VCaP (cell line): ENCODE data around the gene IFNA8.

Experiments
- H3K27ac ChIP-seq: fragments of 450-650 bp; 2 replicates; pipeline ENCODE4 v1.5.1; 2017
- TF ChIP-seq, protein P1 (sequence below): fragments of 450-650 bp; conservative IDR thresholded peaks from 2 replicates; pipeline ENCODE4 v1.5.1; 2017; ENCODE audit warnings: mild to moderate bottlenecking, moderate library complexity

The IFNA8 gene

DNA sequence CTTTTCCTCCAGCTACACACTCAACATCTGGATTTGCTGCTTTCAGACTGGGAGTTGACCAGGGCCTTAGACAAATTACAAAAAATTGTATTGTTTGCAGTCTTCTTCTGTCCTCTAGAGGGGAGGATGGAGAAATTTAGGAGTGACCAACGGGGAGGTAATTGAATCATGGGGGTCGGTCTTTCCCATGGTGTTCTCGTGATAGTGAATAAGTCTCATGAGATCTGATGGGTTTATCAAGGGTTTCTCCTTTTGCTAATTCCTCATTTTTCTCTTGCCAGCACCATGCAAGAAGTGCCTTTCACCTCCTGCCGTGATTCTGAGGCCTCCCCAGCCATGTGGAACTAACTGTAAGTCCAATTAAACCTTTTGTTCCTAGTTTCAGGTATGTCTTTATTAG is 4.2 kb downstream of the IFNA8 start:
- TF ChIP-seq, protein P1, sequence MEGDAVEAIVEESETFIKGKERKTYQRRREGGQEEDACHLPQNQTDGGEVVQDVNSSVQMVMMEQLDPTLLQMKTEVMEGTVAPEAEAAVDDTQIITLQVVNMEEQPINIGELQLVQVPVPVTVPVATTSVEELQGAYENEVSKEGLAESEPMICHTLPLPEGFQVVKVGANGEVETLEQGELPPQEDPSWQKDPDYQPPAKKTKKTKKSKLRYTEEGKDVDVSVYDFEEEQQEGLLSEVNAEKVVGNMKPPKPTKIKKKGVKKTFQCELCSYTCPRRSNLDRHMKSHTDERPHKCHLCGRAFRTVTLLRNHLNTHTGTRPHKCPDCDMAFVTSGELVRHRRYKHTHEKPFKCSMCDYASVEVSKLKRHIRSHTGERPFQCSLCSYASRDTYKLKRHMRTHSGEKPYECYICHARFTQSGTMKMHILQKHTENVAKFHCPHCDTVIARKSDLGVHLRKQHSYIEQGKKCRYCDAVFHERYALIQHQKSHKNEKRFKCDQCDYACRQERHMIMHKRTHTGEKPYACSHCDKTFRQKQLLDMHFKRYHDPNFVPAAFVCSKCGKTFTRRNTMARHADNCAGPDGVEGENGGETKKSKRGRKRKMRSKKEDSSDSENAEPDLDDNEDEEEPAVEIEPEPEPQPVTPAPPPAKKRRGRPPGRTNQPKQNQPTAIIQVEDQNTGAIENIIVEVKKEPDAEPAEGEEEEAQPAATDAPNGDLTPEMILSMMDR = no peak
- no peak overlapping the region for H3K27ac ChIP-seq

GRCh38 chr9:21413624-21414023 is 4.7 kb downstream of the IFNA8 start:
- TF ChIP-seq, protein P1 = no peak
- no peak overlapping the region; the same call in 1 of the 2 replicates for H3K27ac ChIP-seq

GRCh38 chr9:21414220-21414940 is 5.5 kb downstream of the IFNA8 start:
- TF ChIP-seq, protein P1 = no peak

GRCh38 chr9:21415493-21416267 is 6.8 kb downstream of the IFNA8 start:
- TF ChIP-seq, protein P1 = no peak
- H3K27ac ChIP-seq = peak overlapping the region; percentile 26; the same call in 1 of the 2 replicates

More at GRCh38 chr9:21414220-21414940, 5.5 kb downstream of the IFNA8 start:
- peak overlapping the region; percentile 26; the same call in 1 of the 2 replicates for H3K27ac ChIP-seq

DNA sequence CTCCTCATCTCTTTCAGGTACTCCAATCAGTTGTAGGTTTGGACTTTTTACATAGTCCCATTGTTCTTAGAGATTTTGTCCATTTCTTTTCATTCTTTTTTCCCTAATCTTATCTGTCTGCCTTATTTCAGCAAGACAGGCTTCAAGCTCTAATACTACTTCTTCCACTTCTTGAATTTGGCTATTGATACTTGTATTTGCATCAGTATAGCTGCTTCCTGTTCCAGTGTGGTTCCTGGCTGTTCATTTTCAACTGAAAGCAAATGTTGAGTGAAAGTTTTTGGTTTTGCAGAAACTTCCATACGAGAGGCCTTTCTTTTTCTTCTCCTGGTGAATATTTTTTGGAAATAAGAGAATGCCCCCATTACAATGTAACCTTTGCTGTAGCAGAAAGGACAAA is 19.3 kb downstream of the IFNA8 start:
- TF ChIP-seq, protein P1 = no peak
- H3K27ac ChIP-seq = no peak overlapping the region

GRCh38 chr9:21429191-21429590 is 20.3 kb downstream of the IFNA8 start:
- TF ChIP-seq, protein P1 = no peak
- H3K27ac ChIP-seq = no peak overlapping the region

DNA sequence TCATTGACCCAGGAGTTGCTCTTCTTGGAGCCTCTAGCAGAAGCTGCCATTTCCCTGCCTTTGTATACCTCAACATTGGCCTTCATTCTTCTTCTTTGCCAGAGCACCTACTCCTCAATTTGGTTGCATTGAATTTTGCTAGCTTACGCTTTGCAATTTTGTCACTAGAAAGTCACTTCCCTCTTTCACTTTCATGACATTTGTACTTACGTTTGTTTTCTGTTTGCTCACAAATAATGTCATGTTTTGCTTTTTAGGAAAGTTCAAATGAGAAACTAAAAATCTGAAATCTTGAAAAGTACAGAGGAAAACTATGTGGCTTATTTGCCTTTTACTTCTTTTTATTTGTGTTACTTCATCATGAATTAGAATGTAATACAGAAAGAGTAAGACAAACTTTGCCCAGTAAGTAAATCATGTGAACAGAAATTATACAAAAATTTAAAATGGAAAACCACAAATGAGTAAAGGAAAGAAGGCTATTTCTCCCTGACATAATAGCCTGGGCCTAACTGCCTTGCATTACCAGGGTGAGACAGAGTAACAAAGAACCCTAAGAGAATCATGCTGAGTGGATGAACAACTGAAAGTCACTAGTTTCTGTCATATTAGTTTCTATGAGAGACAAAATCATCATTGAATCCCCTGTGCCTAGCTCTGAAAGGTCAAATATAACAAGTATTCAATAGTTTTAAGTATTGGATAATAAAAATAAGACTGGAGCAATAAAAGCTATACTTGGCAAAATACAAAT is 23.9 kb downstream of the IFNA8 start:
- no peak overlapping the region for H3K27ac ChIP-seq
- TF ChIP-seq, protein P1 = no peak
